Tibial nerve (tissue), 4 donors: ENCODE results near the gene PAPPA.

Experiments
- EP300 ChIP-seq, 2 donors: sonication (generic); formaldehyde crosslinking; IDR thresholded peaks; one replicate each; pipeline ENCODE4 v1.6.1; 2017; ENCODE audit warnings: antibody characterized with exemption in 2 of 2, mild to moderate bottlenecking in 1 of 2
- TF ChIP-seq, protein P1 (sequence below), 5 experiments: fragments of 200-600 bp in 3 of 5; fragments of 450-650 bp in 2 of 5; sonication (generic) in 3 of 5; IDR thresholded peaks; one replicate each; pipeline ENCODE4 v1.5.1; 2016 to 2019; ENCODE audit warnings: antibody characterized with exemption in 5 of 5, mild to moderate bottlenecking in 3 of 5, moderate library complexity in 2 of 5

DNA sequence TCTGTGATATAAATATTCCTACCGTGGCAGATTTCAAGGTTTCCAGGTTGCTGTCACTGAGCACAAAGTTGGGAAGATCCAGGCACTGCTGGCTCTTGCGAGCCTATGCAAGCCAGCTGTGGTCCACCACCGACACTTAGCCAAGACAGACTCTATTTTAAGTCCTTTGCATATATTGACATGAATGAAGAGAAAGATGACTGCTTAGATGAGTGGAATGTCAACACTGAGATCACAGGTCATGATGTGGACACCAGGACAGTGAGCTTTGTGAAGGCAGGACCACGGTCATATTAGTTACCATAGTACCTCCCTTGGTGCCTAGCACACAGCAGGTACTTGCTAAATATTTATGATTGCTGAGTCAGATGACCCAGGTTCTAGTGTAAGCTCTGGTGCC, 217.0 kb downstream of the PAPPA start:
- TF ChIP-seq, protein P1, sequence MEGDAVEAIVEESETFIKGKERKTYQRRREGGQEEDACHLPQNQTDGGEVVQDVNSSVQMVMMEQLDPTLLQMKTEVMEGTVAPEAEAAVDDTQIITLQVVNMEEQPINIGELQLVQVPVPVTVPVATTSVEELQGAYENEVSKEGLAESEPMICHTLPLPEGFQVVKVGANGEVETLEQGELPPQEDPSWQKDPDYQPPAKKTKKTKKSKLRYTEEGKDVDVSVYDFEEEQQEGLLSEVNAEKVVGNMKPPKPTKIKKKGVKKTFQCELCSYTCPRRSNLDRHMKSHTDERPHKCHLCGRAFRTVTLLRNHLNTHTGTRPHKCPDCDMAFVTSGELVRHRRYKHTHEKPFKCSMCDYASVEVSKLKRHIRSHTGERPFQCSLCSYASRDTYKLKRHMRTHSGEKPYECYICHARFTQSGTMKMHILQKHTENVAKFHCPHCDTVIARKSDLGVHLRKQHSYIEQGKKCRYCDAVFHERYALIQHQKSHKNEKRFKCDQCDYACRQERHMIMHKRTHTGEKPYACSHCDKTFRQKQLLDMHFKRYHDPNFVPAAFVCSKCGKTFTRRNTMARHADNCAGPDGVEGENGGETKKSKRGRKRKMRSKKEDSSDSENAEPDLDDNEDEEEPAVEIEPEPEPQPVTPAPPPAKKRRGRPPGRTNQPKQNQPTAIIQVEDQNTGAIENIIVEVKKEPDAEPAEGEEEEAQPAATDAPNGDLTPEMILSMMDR (IDR thresholded peaks at IDR 0.05), result no peak
- no peak for TF ChIP-seq EP300 (IDR thresholded peaks at IDR 0.05)
